ENCODE measurements around the gene KDM7A.

DNA sequence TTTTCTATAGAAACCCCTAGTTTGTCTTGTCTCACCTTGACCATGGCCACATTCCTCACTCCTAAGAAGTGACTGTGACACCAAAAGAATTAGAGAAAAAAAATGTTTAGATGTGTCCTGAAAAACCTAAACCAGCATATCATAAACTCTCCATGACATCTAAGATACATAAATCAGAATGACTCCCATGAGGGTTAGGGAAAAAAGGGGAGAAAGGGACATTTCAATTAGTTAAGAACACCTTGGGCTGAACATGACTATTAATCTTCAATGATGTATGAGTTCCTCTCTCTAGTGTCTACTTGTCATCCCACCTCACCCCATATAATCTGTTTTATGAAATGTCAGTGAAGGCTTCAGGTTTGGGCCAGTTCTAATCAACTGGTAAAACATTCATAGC is 31.1 kb downstream of the KDM7A start:
- no peak for TF ChIP-seq CTCF (IDR thresholded peaks at IDR 0.05)
- no peak for TF ChIP-seq POLR2A (IDR thresholded peaks at IDR 0.05)
- TF ChIP-seq EP300 (IDR thresholded peaks at IDR 0.05) = no peak

Data from ovary (tissue), 3 donors.